ENCODE results near the gene SCT. TPM values are rescaled to one million over a fixed set of nuclear protein-coding genes. Genes with fewer than 3 reads are reported as not detected.

SCT gene
- total and polyA plus RNA-seq, 2 experiments from 2014 or later, result 2.6 TPM; not detected in 1

DNA sequence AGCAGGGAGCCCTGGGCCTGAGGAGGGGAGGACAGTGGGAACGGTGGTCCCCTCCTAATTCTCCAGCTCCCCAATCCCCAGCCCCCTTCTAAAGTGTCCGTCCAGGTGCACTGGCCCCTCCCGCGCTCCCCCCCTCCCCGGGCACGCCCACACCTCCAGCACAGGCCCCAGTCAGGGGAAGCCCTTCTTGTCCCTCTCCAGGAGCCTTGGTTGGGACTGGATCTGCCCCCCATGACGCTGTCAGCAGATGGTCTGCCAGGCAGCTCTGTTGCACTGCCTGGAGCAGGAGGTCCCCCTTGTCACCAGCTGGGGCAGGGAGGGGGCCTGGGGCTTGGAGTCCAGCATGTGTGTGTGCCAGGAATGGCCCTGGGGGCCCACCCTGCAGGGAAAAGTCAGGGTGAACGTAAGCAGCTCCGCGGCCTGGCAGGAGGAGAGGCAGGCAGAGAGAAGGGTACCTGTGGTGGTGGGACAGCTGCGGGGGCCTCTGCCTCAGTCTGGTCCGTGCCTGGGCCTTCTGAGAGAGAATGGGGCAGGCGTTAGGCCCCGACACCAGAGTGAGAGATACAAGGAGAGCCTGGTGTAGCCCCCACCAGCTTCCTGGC lies 12.9 kb downstream of the SCT start:
- DNase-seq (ENCODE audit: low spot score), result no peak
- 0 out of 2 replicates have a peak overlapping the region, but pooled peaks have one; percentile 40 for H3K4me3 ChIP-seq
- H3K4me2 ChIP-seq, result peak overlapping the region; percentile 72; the same call in 1 of the 2 replicates
- peaks cover 11% of the 10 kb centered on the region; the same call in 1 of the 2 replicates for H3K4me1 ChIP-seq (ENCODE audit: insufficient read depth)
- peak overlapping the region; percentile 49; the same call in 2 of the 3 replicates for H3K4me3 Mint-ChIP-seq
- peaks cover 36% of the 10 kb centered on the region for H3F3A ChIP-seq (replicated peaks; ENCODE audit: low read depth)
- ATAC-seq, result no peak
- H3K36me3 ChIP-seq (ENCODE audit: insufficient read depth), result no peaks in the 10 kb centered on the region
- H4K20me1 ChIP-seq (replicated peaks; ENCODE audit: insufficient read depth), result peaks cover 18% of the 10 kb centered on the region; the same call in 1 of the 2 replicates
- H3K79me2 ChIP-seq (replicated peaks; ENCODE audit: insufficient read depth), result no peaks in the 10 kb centered on the region
- TF ChIP-seq STAT1 (IDR thresholded peaks at IDR 0.05; ENCODE audit: unreplicated experiment), result no peak
- no peak for TF ChIP-seq NANOG (IDR thresholded peaks at IDR 0.05; ENCODE audit: borderline replicate concordance)
- no peak for TF ChIP-seq JUNB (IDR thresholded peaks at IDR 0.05; ENCODE audit: unreplicated experiment)
- no peaks in the 10 kb centered on the region for H3K27me3 ChIP-seq (ENCODE audit: insufficient read depth)
- H2AFZ ChIP-seq, result no peak overlapping the region
- H3K36me3 Mint-ChIP-seq (ENCODE audit: low read depth), result peaks cover 22% of the 10 kb centered on the region
- peaks cover 10% of the 10 kb centered on the region for H3K27me3 Mint-ChIP-seq (ENCODE audit: insufficient read depth, low read depth, poor library complexity)
- peaks cover 5% of the 10 kb centered on the region for H3K4me1 Mint-ChIP-seq
- no peak overlapping the region for H3K27ac ChIP-seq (ENCODE audit: low read depth)
- no peak overlapping the region for H3K27ac Mint-ChIP-seq
- no peaks in the 10 kb centered on the region for H3K9me2 ChIP-seq (ENCODE audit: insufficient read depth)
- H3K9me3 Mint-ChIP-seq, result no peaks in the 10 kb centered on the region

DNA sequence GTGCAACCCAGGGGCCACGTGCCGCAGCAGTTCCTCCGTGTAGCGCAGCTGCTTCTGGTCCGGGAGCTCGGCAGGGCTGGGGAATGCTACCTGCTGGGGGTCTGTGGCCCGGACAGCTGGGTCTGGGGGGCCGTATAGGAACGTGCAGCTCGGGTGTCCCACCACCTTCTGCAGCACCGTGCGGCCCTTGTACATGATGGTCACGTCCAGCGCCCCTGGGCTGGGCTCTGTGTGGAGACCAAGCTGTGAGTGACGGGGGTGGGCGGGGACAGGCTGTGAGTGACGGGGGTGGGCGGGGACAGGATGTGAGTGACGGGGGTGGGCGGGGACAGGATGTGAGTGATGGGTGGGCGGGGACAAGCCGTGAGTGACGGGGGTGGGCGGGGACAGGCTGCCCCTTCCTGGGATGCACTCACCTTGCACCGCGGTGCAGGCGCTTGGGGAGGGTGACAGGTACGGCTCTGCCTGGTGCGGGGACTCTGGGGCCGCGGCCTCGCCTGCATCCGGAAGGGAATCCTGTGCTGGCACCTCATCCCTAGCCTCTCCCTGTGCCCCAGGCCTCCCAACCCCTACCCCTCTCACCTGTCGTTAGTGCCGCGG lies 13.5 kb downstream of the SCT start:
- Mint-ChIP-seq H3K9me3 (no peaks in the 10 kb centered on the region), H3K4me3 (no peak overlapping the region), H3K36me3 (ENCODE audit: low read depth) (peaks cover 26% of the 10 kb centered on the region), H3K4me1 (peaks cover 5% of the 10 kb centered on the region), H3K27me3 (ENCODE audit: insufficient read depth, low read depth, poor library complexity) (peaks cover 11% of the 10 kb centered on the region), H3K27ac (no peak overlapping the region)
- no peak overlapping the region for H2AFZ ChIP-seq
- H3K36me3 ChIP-seq (ENCODE audit: insufficient read depth), result no peaks in the 10 kb centered on the region
- no peaks in the 10 kb centered on the region for H3K79me2 ChIP-seq (replicated peaks; ENCODE audit: insufficient read depth)
- H3K27ac ChIP-seq (ENCODE audit: low read depth), result no peak overlapping the region
- peaks cover 36% of the 10 kb centered on the region for H3F3A ChIP-seq (replicated peaks; ENCODE audit: low read depth)
- H4K20me1 ChIP-seq (replicated peaks; ENCODE audit: insufficient read depth), result peaks cover 18% of the 10 kb centered on the region; the same call in 1 of the 2 replicates
- H3K27me3 ChIP-seq (ENCODE audit: insufficient read depth), result no peaks in the 10 kb centered on the region
- DNase-seq (ENCODE audit: low spot score) (peak; percentile 89), ATAC-seq (peak; percentile 33)
- H3K4me3 ChIP-seq, result 0 out of 2 replicates have a peak overlapping the region, but pooled peaks have one; percentile 40
- peak overlapping the region; percentile 72; the same call in 1 of the 2 replicates for H3K4me2 ChIP-seq
- H3K9me2 ChIP-seq (ENCODE audit: insufficient read depth), result no peaks in the 10 kb centered on the region
- H3K4me1 ChIP-seq (ENCODE audit: insufficient read depth), result peaks cover 11% of the 10 kb centered on the region; the same call in 1 of the 2 replicates
- no peak for TF ChIP-seq EZH2phosphoT487 (IDR thresholded peaks at IDR 0.05; ENCODE audit: unreplicated experiment)
- TF ChIP-seq, protein P1, sequence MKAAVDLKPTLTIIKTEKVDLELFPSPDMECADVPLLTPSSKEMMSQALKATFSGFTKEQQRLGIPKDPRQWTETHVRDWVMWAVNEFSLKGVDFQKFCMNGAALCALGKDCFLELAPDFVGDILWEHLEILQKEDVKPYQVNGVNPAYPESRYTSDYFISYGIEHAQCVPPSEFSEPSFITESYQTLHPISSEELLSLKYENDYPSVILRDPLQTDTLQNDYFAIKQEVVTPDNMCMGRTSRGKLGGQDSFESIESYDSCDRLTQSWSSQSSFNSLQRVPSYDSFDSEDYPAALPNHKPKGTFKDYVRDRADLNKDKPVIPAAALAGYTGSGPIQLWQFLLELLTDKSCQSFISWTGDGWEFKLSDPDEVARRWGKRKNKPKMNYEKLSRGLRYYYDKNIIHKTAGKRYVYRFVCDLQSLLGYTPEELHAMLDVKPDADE (IDR thresholded peaks at IDR 0.05), result no peak
- TF ChIP-seq POLR2AphosphoS5 (IDR thresholded peaks at IDR 0.05; ENCODE audit: low read depth), result no peak
- TF ChIP-seq STAT1 (IDR thresholded peaks at IDR 0.05; ENCODE audit: unreplicated experiment), result no peak
- no peak for TF ChIP-seq ZNF331 (CRISPR knock-in tag; IDR thresholded peaks at IDR 0.05; ENCODE audit: low read depth)
- no peak for TF ChIP-seq ZNF114 (CRISPR knock-in tag; IDR thresholded peaks at IDR 0.05)
- TF ChIP-seq, protein P2, sequence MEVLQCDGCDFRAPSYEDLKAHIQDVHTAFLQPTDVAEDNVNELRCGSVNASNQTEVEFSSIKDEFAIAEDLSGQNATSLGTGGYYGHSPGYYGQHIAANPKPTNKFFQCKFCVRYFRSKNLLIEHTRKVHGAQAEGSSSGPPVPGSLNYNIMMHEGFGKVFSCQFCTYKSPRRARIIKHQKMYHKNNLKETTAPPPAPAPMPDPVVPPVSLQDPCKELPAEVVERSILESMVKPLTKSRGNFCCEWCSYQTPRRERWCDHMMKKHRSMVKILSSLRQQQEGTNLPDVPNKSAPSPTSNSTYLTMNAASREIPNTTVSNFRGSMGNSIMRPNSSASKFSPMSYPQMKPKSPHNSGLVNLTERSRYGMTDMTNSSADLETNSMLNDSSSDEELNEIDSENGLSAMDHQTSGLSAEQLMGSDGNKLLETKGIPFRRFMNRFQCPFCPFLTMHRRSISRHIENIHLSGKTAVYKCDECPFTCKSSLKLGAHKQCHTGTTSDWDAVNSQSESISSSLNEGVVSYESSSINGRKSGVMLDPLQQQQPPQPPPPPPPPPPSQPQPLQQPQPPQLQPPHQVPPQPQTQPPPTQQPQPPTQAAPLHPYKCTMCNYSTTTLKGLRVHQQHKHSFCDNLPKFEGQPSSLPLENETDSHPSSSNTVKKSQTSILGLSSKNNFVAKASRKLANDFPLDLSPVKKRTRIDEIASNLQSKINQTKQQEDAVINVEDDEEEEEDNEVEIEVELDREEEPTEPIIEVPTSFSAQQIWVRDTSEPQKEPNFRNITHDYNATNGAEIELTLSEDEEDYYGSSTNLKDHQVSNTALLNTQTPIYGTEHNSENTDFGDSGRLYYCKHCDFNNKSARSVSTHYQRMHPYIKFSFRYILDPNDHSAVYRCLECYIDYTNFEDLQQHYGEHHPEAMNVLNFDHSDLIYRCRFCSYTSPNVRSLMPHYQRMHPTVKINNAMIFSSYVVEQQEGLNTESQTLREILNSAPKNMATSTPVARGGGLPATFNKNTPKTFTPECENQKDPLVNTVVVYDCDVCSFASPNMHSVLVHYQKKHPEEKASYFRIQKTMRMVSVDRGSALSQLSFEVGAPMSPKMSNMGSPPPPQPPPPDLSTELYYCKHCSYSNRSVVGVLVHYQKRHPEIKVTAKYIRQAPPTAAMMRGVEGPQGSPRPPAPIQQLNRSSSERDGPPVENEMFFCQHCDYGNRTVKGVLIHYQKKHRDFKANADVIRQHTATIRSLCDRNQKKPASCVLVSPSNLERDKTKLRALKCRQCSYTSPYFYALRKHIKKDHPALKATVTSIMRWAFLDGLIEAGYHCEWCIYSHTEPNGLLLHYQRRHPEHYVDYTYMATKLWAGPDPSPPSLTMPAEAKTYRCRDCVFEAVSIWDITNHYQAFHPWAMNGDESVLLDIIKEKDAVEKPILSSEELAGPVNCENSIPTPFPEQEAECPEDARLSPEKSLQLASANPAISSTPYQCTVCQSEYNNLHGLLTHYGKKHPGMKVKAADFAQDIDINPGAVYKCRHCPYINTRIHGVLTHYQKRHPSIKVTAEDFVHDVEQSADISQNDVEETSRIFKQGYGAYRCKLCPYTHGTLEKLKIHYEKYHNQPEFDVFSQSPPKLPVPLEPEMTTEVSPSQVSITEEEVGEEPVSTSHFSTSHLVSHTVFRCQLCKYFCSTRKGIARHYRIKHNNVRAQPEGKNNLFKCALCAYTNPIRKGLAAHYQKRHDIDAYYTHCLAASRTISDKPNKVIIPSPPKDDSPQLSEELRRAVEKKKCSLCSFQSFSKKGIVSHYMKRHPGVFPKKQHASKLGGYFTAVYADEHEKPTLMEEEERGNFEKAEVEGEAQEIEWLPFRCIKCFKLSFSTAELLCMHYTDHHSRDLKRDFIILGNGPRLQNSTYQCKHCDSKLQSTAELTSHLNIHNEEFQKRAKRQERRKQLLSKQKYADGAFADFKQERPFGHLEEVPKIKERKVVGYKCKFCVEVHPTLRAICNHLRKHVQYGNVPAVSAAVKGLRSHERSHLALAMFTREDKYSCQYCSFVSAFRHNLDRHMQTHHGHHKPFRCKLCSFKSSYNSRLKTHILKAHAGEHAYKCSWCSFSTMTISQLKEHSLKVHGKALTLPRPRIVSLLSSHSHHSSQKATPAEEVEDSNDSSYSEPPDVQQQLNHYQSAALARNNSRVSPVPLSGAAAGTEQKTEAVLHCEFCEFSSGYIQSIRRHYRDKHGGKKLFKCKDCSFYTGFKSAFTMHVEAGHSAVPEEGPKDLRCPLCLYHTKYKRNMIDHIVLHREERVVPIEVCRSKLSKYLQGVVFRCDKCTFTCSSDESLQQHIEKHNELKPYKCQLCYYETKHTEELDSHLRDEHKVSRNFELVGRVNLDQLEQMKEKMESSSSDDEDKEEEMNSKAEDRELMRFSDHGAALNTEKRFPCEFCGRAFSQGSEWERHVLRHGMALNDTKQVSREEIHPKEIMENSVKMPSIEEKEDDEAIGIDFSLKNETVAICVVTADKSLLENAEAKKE (CRISPR knock-in tag; IDR thresholded peaks at IDR 0.05), result no peak
- TF ChIP-seq NANOG (IDR thresholded peaks at IDR 0.05; ENCODE audit: borderline replicate concordance), result no peak
- no peak for TF ChIP-seq JUNB (IDR thresholded peaks at IDR 0.05; ENCODE audit: unreplicated experiment)
- TF ChIP-seq, protein P3, sequence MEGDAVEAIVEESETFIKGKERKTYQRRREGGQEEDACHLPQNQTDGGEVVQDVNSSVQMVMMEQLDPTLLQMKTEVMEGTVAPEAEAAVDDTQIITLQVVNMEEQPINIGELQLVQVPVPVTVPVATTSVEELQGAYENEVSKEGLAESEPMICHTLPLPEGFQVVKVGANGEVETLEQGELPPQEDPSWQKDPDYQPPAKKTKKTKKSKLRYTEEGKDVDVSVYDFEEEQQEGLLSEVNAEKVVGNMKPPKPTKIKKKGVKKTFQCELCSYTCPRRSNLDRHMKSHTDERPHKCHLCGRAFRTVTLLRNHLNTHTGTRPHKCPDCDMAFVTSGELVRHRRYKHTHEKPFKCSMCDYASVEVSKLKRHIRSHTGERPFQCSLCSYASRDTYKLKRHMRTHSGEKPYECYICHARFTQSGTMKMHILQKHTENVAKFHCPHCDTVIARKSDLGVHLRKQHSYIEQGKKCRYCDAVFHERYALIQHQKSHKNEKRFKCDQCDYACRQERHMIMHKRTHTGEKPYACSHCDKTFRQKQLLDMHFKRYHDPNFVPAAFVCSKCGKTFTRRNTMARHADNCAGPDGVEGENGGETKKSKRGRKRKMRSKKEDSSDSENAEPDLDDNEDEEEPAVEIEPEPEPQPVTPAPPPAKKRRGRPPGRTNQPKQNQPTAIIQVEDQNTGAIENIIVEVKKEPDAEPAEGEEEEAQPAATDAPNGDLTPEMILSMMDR (conservative IDR thresholded peaks at IDR 0.05; ENCODE audit: low read depth in 2 of 2), result no peak
- no peak for TF ChIP-seq EZH2 (IDR thresholded peaks at IDR 0.05; ENCODE audit: low read depth, unreplicated experiment)

All from GM23338 (cell line).